ENCODE data around the gene TEKT3. TPM values are rescaled to one million over a fixed set of nuclear protein-coding genes. Genes with fewer than 3 reads are reported as not detected.

The TEKT3 gene
- total RNA-seq, 2 donors from 2014 or later, result 0.50 TPM; not detected in 1

- peaks cover 14% of the 10 kb centered on the region for H3K27me3 Mint-ChIP-seq (ENCODE audit: low read depth)
- no peak overlapping the region for H3K4me3 Mint-ChIP-seq
- no peaks in the 10 kb centered on the region for H3K9me3 Mint-ChIP-seq
- H3K4me1 Mint-ChIP-seq (ENCODE audit: low read depth), result no peaks in the 10 kb centered on the region
- ATAC-seq (replicated peaks in 1 of 2) (no peak), DNase-seq (no peak)
- H3K27ac Mint-ChIP-seq, result no peak overlapping the region
- no peaks in the 10 kb centered on the region for H3K36me3 Mint-ChIP-seq (ENCODE audit: insufficient read depth in 2 of 2)
Observed at GRCh38 chr17:15368600-15368999, 27.2 kb upstream of the TEKT3 start.

GRCh38 chr17:15366026-15366425, 24.6 kb upstream of the TEKT3 start:
- H3K27ac Mint-ChIP-seq, result no peak overlapping the region
- ATAC-seq (replicated peaks in 1 of 2) (no peak), DNase-seq (no peak)
- H3K4me3 Mint-ChIP-seq, result no peak overlapping the region
- H3K27me3 Mint-ChIP-seq (ENCODE audit: low read depth), result peaks cover 14% of the 10 kb centered on the region
- no peaks in the 10 kb centered on the region for H3K36me3 Mint-ChIP-seq (ENCODE audit: insufficient read depth in 2 of 2)
- no peaks in the 10 kb centered on the region for H3K9me3 Mint-ChIP-seq
- H3K4me1 Mint-ChIP-seq (ENCODE audit: low read depth), result no peaks in the 10 kb centered on the region

GRCh38 chr17:15364615-15365014, 23.2 kb upstream of the TEKT3 start:
- Mint-ChIP-seq H3K4me3 (no peak overlapping the region), H3K27ac (no peak overlapping the region), H3K4me1 (ENCODE audit: low read depth) (no peaks in the 10 kb centered on the region), H3K9me3 (no peaks in the 10 kb centered on the region), H3K36me3 (ENCODE audit: insufficient read depth in 2 of 2) (no peaks in the 10 kb centered on the region), H3K27me3 (ENCODE audit: low read depth) (peaks cover 14% of the 10 kb centered on the region)
- DNase-seq, result no peak
- ATAC-seq (replicated peaks in 1 of 2), result no peak

GRCh38 chr17:15363702-15364101, 22.3 kb upstream of the TEKT3 start:
- no peaks in the 10 kb centered on the region for H3K9me3 Mint-ChIP-seq
- H3K4me3 Mint-ChIP-seq, result no peak overlapping the region
- DNase-seq (no peak), ATAC-seq (replicated peaks in 1 of 2) (no peak)
- no peaks in the 10 kb centered on the region for H3K4me1 Mint-ChIP-seq (ENCODE audit: low read depth)
- no peak overlapping the region for H3K27ac Mint-ChIP-seq
- H3K36me3 Mint-ChIP-seq (ENCODE audit: insufficient read depth in 2 of 2), result no peaks in the 10 kb centered on the region
- H3K27me3 Mint-ChIP-seq (ENCODE audit: low read depth), result peaks cover 6% of the 10 kb centered on the region

GRCh38 chr17:15361592-15361991, 20.2 kb upstream of the TEKT3 start:
- no peak for DNase-seq
- H3K36me3 Mint-ChIP-seq (ENCODE audit: insufficient read depth in 2 of 2), result no peaks in the 10 kb centered on the region
- H3K4me3 Mint-ChIP-seq, result no peak overlapping the region
- no peaks in the 10 kb centered on the region for H3K27me3 Mint-ChIP-seq (ENCODE audit: low read depth)
- H3K9me3 Mint-ChIP-seq, result peaks cover 0 to 2% of the 10 kb centered on the region in 2 donors
- no peaks in the 10 kb centered on the region for H3K4me1 Mint-ChIP-seq (ENCODE audit: low read depth)
- H3K27ac Mint-ChIP-seq, result no peak overlapping the region
- ATAC-seq (replicated peaks in 1 of 2), result no peak

GRCh38 chr17:15361151-15361550, 19.8 kb upstream of the TEKT3 start:
- ATAC-seq (replicated peaks in 1 of 2), result no peak
- no peak for DNase-seq
- no peaks in the 10 kb centered on the region for H3K27me3 Mint-ChIP-seq (ENCODE audit: low read depth)
- H3K9me3 Mint-ChIP-seq, result peaks cover 0 to 2% of the 10 kb centered on the region in 2 donors
- no peaks in the 10 kb centered on the region for H3K36me3 Mint-ChIP-seq (ENCODE audit: insufficient read depth in 2 of 2)
- H3K4me1 Mint-ChIP-seq (ENCODE audit: low read depth), result no peaks in the 10 kb centered on the region
- no peak overlapping the region for H3K27ac Mint-ChIP-seq
- no peak overlapping the region for H3K4me3 Mint-ChIP-seq

GRCh38 chr17:15354256-15354655, 12.9 kb upstream of the TEKT3 start:
- H3K4me1 Mint-ChIP-seq (ENCODE audit: low read depth), result no peaks in the 10 kb centered on the region
- H3K27me3 Mint-ChIP-seq (ENCODE audit: low read depth), result peaks cover 28% of the 10 kb centered on the region
- DNase-seq, result no peak
- no peak overlapping the region for H3K27ac Mint-ChIP-seq
- no peak overlapping the region for H3K4me3 Mint-ChIP-seq
- no peaks in the 10 kb centered on the region for H3K36me3 Mint-ChIP-seq (ENCODE audit: insufficient read depth in 2 of 2)
- ATAC-seq (replicated peaks in 1 of 2), result no peak
- peaks cover 0 to 5% of the 10 kb centered on the region in 2 donors for H3K9me3 Mint-ChIP-seq

- Mint-ChIP-seq H3K27me3 (ENCODE audit: low read depth) (peaks cover 46% of the 10 kb centered on the region), H3K4me1 (ENCODE audit: low read depth) (no peaks in the 10 kb centered on the region)
- ATAC-seq (replicated peaks in 1 of 2), result peak in 1 of 2 donors; percentile 54
Observed at GRCh38 chr17:15351925-15352324, 10.5 kb upstream of the TEKT3 start.

GRCh38 chr17:15351478-15351840, 10.1 kb upstream of the TEKT3 start:
- no peaks in the 10 kb centered on the region for H3K36me3 Mint-ChIP-seq (ENCODE audit: insufficient read depth in 2 of 2)
- H3K27ac Mint-ChIP-seq, result no peak overlapping the region
- DNase-seq (no peak), ATAC-seq (replicated peaks in 1 of 2) (no peak)
- H3K9me3 Mint-ChIP-seq, result peaks cover 0 to 3% of the 10 kb centered on the region in 2 donors
- peaks cover 46% of the 10 kb centered on the region for H3K27me3 Mint-ChIP-seq (ENCODE audit: low read depth)
- no peak overlapping the region for H3K4me3 Mint-ChIP-seq
- H3K4me1 Mint-ChIP-seq (ENCODE audit: low read depth), result no peaks in the 10 kb centered on the region

More at GRCh38 chr17:15351925-15352324, 10.5 kb upstream of the TEKT3 start:
- Mint-ChIP-seq H3K9me3 (peaks cover 0 to 3% of the 10 kb centered on the region in 2 donors), H3K4me3 (no peak overlapping the region), H3K27ac (no peak overlapping the region), H3K36me3 (ENCODE audit: insufficient read depth in 2 of 2) (no peaks in the 10 kb centered on the region)
- DNase-seq, result no peak

GRCh38 chr17:15350777-15351477, 9.5 kb upstream of the TEKT3 start:
- no peaks in the 10 kb centered on the region for H3K36me3 Mint-ChIP-seq (ENCODE audit: insufficient read depth in 2 of 2)
- H3K4me1 Mint-ChIP-seq (ENCODE audit: low read depth), result no peaks in the 10 kb centered on the region
- peaks cover 46% of the 10 kb centered on the region for H3K27me3 Mint-ChIP-seq (ENCODE audit: low read depth)
- peaks cover 0 to 3% of the 10 kb centered on the region in 2 donors for H3K9me3 Mint-ChIP-seq
- no peak overlapping the region for H3K27ac Mint-ChIP-seq
- DNase-seq (no peak), ATAC-seq (replicated peaks in 1 of 2) (no peak)
- H3K4me3 Mint-ChIP-seq, result no peak overlapping the region

GRCh38 chr17:15349119-15349518, 7.7 kb upstream of the TEKT3 start:
- H3K9me3 Mint-ChIP-seq, result no peaks in the 10 kb centered on the region
- DNase-seq (no peak), ATAC-seq (replicated peaks in 1 of 2) (peak in 1 of 2 donors; percentile 55)
- H3K27ac Mint-ChIP-seq, result no peak overlapping the region
- peaks cover 60% of the 10 kb centered on the region for H3K27me3 Mint-ChIP-seq (ENCODE audit: low read depth)
- no peaks in the 10 kb centered on the region for H3K36me3 Mint-ChIP-seq (ENCODE audit: insufficient read depth in 2 of 2)
- H3K4me1 Mint-ChIP-seq (ENCODE audit: low read depth), result no peaks in the 10 kb centered on the region
- H3K4me3 Mint-ChIP-seq, result no peak overlapping the region

GRCh38 chr17:15348021-15348420, 6.6 kb upstream of the TEKT3 start:
- DNase-seq (no peak), ATAC-seq (replicated peaks in 1 of 2) (no peak)
- H3K9me3 Mint-ChIP-seq, result no peaks in the 10 kb centered on the region
- peaks cover 70% of the 10 kb centered on the region for H3K27me3 Mint-ChIP-seq (ENCODE audit: low read depth)
- H3K36me3 Mint-ChIP-seq (ENCODE audit: insufficient read depth in 2 of 2), result no peaks in the 10 kb centered on the region
- H3K4me3 Mint-ChIP-seq, result no peak overlapping the region
- H3K4me1 Mint-ChIP-seq (ENCODE audit: low read depth), result no peaks in the 10 kb centered on the region
- no peak overlapping the region for H3K27ac Mint-ChIP-seq

GRCh38 chr17:15346066-15346595, 4.7 kb upstream of the TEKT3 start:
- peaks cover 73% of the 10 kb centered on the region for H3K27me3 Mint-ChIP-seq (ENCODE audit: low read depth)
- DNase-seq (no peak), ATAC-seq (replicated peaks in 1 of 2) (no peak)
- peaks cover 0 to 2% of the 10 kb centered on the region in 2 donors for H3K9me3 Mint-ChIP-seq
- H3K36me3 Mint-ChIP-seq (ENCODE audit: insufficient read depth in 2 of 2), result peaks cover 0 to under 1% of the 10 kb centered on the region in 2 donors
- peaks cover 3% of the 10 kb centered on the region for H3K4me1 Mint-ChIP-seq (ENCODE audit: low read depth)
- no peak overlapping the region for H3K27ac Mint-ChIP-seq
- no peak overlapping the region for H3K4me3 Mint-ChIP-seq

- DNase-seq, result no peak
- Mint-ChIP-seq H3K27me3 (ENCODE audit: low read depth) (peaks cover 70% of the 10 kb centered on the region), H3K36me3 (ENCODE audit: insufficient read depth in 2 of 2) (peaks cover 0 to 4% of the 10 kb centered on the region in 2 donors), H3K27ac (no peak overlapping the region), H3K4me3 (no peak overlapping the region), H3K9me3 (peaks cover 0 to 2% of the 10 kb centered on the region in 2 donors), H3K4me1 (ENCODE audit: low read depth) (peaks cover 7% of the 10 kb centered on the region)
- ATAC-seq (replicated peaks in 1 of 2), result no peak
Observed at GRCh38 chr17:15343749-15344148, 2.4 kb upstream of the TEKT3 start.

Measured in activated T-cell treated with anti-CD3 and anti-CD28 coated beads, Interleukin-2, amount 50 U/mL, for 72 hours (primary cell).